Measurements from ENCODE around the gene PTPRN2.

DNA sequence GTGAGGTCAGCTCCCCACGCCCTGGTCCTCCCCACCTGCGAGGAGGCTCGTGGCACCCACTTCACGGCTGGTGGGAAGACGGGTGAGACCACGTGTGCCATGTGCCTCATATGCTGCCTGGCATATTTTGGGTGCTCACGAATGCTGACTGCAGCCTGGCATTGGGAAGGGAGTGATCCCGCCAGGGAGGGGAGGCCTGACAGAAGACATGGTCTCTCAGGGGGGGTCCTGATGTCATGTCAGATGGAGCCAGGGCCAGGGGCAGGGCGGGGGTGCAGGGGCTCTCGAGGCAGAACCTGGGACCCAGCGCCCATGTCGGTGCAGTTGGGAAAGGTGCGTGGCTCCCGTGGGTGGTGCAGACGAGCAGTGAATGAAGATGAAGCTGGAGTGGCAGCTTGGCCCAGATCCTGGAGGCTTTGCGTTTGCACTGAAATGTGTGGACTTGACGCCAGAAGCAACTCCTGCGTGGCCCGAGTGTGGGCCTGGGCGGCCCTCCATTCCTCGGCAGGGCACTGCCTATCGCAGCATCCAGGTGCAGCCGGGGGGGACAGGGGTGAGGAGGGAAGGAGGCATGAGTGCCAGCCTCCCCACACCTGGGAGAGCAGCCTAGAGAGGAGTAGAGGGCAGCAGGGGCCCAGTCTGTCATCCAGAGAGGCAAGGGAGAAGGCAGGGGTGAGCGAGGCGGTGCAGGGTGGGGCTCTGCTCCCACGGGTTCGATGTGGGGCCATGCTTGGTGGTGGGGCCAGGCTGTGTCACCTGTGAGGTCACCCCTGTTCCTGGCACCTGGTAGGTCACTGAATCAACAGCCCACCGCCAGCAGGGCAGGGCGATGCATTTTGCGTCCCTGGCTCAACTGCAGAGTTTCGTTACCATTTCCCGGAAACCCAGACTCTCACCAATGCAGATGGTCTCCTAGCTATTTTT, 865.2 kb downstream of the PTPRN2 start:
- TF ChIP-seq, protein P1, sequence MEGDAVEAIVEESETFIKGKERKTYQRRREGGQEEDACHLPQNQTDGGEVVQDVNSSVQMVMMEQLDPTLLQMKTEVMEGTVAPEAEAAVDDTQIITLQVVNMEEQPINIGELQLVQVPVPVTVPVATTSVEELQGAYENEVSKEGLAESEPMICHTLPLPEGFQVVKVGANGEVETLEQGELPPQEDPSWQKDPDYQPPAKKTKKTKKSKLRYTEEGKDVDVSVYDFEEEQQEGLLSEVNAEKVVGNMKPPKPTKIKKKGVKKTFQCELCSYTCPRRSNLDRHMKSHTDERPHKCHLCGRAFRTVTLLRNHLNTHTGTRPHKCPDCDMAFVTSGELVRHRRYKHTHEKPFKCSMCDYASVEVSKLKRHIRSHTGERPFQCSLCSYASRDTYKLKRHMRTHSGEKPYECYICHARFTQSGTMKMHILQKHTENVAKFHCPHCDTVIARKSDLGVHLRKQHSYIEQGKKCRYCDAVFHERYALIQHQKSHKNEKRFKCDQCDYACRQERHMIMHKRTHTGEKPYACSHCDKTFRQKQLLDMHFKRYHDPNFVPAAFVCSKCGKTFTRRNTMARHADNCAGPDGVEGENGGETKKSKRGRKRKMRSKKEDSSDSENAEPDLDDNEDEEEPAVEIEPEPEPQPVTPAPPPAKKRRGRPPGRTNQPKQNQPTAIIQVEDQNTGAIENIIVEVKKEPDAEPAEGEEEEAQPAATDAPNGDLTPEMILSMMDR (conservative IDR thresholded peaks at IDR 0.05; ENCODE audit: low read depth, low read length), result no peak
- no peak for TF ChIP-seq EZH2 (IDR thresholded peaks at IDR 0.05; ENCODE audit: borderline replicate concordance, low read depth, low read length, poor library complexity, severe bottlenecking)

Data from A673 (cell line).